ENCODE data around the gene RAB28. TPM values are rescaled to one million over a fixed set of nuclear protein-coding genes. Genes with fewer than 3 reads are reported as not detected.

RAB28 gene
- total RNA-seq, 1 experiment from 2014 or later = 17.1 TPM

GRCh38 chr4:13527981-13528820 is 44.1 kb upstream of the RAB28 start (continued):
- TF ChIP-seq JAZF1 (CRISPR knock-in tag; IDR thresholded peaks at IDR 0.05) (no peak), ZNF671 (CRISPR knock-in tag; IDR thresholded peaks at IDR 0.05) (no peak)
- TF ChIP-seq, protein P1, sequence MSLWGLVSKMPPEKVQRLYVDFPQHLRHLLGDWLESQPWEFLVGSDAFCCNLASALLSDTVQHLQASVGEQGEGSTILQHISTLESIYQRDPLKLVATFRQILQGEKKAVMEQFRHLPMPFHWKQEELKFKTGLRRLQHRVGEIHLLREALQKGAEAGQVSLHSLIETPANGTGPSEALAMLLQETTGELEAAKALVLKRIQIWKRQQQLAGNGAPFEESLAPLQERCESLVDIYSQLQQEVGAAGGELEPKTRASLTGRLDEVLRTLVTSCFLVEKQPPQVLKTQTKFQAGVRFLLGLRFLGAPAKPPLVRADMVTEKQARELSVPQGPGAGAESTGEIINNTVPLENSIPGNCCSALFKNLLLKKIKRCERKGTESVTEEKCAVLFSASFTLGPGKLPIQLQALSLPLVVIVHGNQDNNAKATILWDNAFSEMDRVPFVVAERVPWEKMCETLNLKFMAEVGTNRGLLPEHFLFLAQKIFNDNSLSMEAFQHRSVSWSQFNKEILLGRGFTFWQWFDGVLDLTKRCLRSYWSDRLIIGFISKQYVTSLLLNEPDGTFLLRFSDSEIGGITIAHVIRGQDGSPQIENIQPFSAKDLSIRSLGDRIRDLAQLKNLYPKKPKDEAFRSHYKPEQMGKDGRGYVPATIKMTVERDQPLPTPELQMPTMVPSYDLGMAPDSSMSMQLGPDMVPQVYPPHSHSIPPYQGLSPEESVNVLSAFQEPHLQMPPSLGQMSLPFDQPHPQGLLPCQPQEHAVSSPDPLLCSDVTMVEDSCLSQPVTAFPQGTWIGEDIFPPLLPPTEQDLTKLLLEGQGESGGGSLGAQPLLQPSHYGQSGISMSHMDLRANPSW (CRISPR knock-in tag; conservative IDR thresholded peaks at IDR 0.05; ENCODE audit: low read depth) = no peak

GRCh38 chr4:13527192-13527980 is 43.2 kb upstream of the RAB28 start:
- no peak overlapping the region for H3K27ac Mint-ChIP-seq
- H3K36me3 Mint-ChIP-seq = peaks cover 11% of the 10 kb centered on the region
- ChIA-PET CTCF (interaction anchor here (0.6 to 5.8 kb wide), 4 partner anchors 13 to 266 kb away, joined by 3 to 55 read pairs (median 5); no protein-coding TSS in a partner anchor), POLR2A (no interaction called here)
- peaks cover 71% of the 10 kb centered on the region for H3K4me1 Mint-ChIP-seq
- peaks cover 100% of the 10 kb centered on the region for H3K27me3 Mint-ChIP-seq (ENCODE audit: low read depth)
- TF ChIP-seq SOX15 (CRISPR knock-in tag; IDR thresholded peaks at IDR 0.05) (no peak), SP1 (CRISPR knock-in tag; conservative IDR thresholded peaks at IDR 0.05) (no peak), MLX (CRISPR knock-in tag; IDR thresholded peaks at IDR 0.05) (no peak), ELF4 (CRISPR knock-in tag; IDR thresholded peaks at IDR 0.05; ENCODE audit: low read depth) (no peak), ZMAT4 (CRISPR knock-in tag; IDR thresholded peaks at IDR 0.05) (no peak)
- TF ChIP-seq, protein P2, sequence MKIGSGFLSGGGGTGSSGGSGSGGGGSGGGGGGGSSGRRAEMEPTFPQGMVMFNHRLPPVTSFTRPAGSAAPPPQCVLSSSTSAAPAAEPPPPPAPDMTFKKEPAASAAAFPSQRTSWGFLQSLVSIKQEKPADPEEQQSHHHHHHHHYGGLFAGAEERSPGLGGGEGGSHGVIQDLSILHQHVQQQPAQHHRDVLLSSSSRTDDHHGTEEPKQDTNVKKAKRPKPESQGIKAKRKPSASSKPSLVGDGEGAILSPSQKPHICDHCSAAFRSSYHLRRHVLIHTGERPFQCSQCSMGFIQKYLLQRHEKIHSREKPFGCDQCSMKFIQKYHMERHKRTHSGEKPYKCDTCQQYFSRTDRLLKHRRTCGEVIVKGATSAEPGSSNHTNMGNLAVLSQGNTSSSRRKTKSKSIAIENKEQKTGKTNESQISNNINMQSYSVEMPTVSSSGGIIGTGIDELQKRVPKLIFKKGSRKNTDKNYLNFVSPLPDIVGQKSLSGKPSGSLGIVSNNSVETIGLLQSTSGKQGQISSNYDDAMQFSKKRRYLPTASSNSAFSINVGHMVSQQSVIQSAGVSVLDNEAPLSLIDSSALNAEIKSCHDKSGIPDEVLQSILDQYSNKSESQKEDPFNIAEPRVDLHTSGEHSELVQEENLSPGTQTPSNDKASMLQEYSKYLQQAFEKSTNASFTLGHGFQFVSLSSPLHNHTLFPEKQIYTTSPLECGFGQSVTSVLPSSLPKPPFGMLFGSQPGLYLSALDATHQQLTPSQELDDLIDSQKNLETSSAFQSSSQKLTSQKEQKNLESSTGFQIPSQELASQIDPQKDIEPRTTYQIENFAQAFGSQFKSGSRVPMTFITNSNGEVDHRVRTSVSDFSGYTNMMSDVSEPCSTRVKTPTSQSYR (CRISPR knock-in tag; IDR thresholded peaks at IDR 0.05) = no peak
- peak overlapping the region; percentile 53 for H3K4me3 Mint-ChIP-seq
- H3K9me3 Mint-ChIP-seq = peaks cover 10% of the 10 kb centered on the region
- no peak for DNase-seq (ENCODE audit: low spot score)
- no peak for ATAC-seq

GRCh38 chr4:13526658-13527057 is 42.5 kb upstream of the RAB28 start:
- DNase-seq (ENCODE audit: low spot score) (no peak), ATAC-seq (no peak)
- peaks cover 10% of the 10 kb centered on the region for H3K9me3 Mint-ChIP-seq
- ChIA-PET CTCF (interaction anchor here (5.8 to 6.1 kb wide), 2 partner anchors 14 to 15 kb away, joined by 55 to 69 read pairs; partner anchors contain the start of gene NKX3-2), POLR2A (no interaction called here)
- H3K36me3 Mint-ChIP-seq = peaks cover 11% of the 10 kb centered on the region
- H3K4me1 Mint-ChIP-seq = peaks cover 71% of the 10 kb centered on the region
- no peak overlapping the region for H3K4me3 Mint-ChIP-seq
- H3K27me3 Mint-ChIP-seq (ENCODE audit: low read depth) = peaks cover 100% of the 10 kb centered on the region
- H3K27ac Mint-ChIP-seq = no peak overlapping the region
- TF ChIP-seq ZNF423 (CRISPR knock-in tag; IDR thresholded peaks at IDR 0.05) (no peak), GABPB1 (CRISPR knock-in tag; IDR thresholded peaks at IDR 0.05) (no peak), MXD4 (CRISPR knock-in tag; IDR thresholded peaks at IDR 0.05; ENCODE audit: borderline replicate concordance) (no peak), JUN (CRISPR knock-in tag; IDR thresholded peaks at IDR 0.05) (no peak), ETV6 (CRISPR knock-in tag; IDR thresholded peaks at IDR 0.05) (no peak), EMX1 (CRISPR knock-in tag; IDR thresholded peaks at IDR 0.05) (no peak), FOXP1 (CRISPR knock-in tag; IDR thresholded peaks at IDR 0.05; ENCODE audit: borderline replicate concordance) (no peak), CREM (CRISPR knock-in tag; IDR thresholded peaks at IDR 0.05) (no peak), RELA (CRISPR knock-in tag; IDR thresholded peaks at IDR 0.05; ENCODE audit: borderline replicate concordance) (no peak), ZBTB21 (CRISPR knock-in tag; IDR thresholded peaks at IDR 0.05; ENCODE audit: borderline replicate concordance) (no peak)
- TF ChIP-seq, protein P3, sequence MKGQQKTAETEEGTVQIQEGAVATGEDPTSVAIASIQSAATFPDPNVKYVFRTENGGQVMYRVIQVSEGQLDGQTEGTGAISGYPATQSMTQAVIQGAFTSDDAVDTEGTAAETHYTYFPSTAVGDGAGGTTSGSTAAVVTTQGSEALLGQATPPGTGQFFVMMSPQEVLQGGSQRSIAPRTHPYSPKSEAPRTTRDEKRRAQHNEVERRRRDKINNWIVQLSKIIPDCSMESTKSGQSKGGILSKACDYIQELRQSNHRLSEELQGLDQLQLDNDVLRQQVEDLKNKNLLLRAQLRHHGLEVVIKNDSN (CRISPR knock-in tag; IDR thresholded peaks at IDR 0.05) = no peak
- TF ChIP-seq, protein P4, sequence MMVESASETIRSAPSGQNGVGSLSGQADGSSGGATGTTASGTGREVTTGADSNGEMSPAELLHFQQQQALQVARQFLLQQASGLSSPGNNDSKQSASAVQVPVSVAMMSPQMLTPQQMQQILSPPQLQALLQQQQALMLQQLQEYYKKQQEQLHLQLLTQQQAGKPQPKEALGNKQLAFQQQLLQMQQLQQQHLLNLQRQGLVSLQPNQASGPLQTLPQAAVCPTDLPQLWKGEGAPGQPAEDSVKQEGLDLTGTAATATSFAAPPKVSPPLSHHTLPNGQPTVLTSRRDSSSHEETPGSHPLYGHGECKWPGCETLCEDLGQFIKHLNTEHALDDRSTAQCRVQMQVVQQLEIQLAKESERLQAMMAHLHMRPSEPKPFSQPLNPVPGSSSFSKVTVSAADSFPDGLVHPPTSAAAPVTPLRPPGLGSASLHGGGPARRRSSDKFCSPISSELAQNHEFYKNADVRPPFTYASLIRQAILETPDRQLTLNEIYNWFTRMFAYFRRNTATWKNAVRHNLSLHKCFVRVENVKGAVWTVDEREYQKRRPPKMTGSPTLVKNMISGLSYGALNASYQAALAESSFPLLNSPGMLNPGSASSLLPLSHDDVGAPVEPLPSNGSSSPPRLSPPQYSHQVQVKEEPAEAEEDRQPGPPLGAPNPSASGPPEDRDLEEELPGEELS (CRISPR knock-in tag; IDR thresholded peaks at IDR 0.05) = no peak
